IPS DF 19.7 (cell line): ENCODE data around the gene UMAD1.
"Not testable (repeated sequence)": the region's sequence is repeated elsewhere in the genome, so short reads cannot be mapped to it uniquely, and the experiment has no call there.

Experiments used
- DNase-seq: peaks from one replicate; pipeline ENCODE4 v3.0.0-alpha.2; 2013; ENCODE audit warnings: low read depth, low spot score

The UMAD1 gene

GRCh38 chr7:7652798-7653540, 12.4 kb downstream of the UMAD1 start:
- DNase-seq: no peak

DNA sequence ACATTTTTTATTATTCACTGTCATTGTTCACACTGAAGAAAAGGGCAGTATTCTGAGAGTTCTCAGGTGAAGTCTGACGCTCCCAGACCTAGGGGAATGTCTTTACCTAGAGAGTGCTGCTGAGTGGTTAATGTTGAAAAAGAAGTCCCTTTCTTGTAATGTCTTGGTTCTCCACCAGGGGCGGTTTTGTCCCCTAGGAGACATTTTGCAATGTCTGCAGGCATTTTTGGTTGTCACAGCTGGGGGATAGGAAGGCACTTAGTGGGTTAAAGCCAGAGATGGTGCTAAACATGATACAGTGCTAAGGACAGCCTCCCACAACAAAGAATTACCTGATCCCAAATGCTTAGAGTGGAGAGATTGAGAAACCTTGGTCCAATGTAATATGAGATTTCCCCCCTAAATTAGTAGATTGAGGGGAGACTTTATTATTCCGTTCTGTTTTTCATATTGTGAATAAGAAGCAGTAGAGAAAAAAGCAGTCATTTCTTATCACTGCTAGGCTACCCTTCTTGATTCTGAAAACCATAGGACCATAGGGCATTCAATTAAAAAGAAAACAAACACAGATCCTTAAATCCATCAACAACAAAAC, 13.1 kb downstream of the UMAD1 start:
- DNase-seq: peak; percentile 57

- no peak for DNase-seq
These were observed 14.6 kb downstream of the UMAD1 start for GRCh38 chr7:7654964-7655715.

- not testable (repeated sequence) for DNase-seq
These were observed 15.9 kb downstream of the UMAD1 start for GRCh38 chr7:7656459-7656858.

GRCh38 chr7:7662527-7662926, 22.0 kb downstream of the UMAD1 start:
- DNase-seq: peak; percentile 35

DNA sequence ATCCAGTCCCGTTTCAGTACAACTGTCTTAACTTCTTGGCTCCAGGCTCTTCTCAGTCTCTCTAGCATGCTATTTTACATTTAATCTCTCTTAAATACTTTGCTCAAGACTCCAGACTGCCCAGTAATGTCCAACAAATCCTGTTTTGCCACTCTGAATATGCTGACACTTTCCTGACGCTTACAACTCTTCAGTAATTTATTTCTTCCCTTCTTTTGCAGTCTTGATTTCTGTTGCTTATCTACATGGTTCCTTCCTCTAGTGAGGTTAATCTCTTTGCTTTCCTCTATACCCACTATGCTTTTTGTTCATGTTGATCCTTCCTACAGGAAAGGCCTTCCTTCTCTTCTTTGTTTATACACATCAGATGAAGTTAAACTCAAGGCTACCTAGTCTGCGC, 23.7 kb downstream of the UMAD1 start:
- no peak for DNase-seq

DNA sequence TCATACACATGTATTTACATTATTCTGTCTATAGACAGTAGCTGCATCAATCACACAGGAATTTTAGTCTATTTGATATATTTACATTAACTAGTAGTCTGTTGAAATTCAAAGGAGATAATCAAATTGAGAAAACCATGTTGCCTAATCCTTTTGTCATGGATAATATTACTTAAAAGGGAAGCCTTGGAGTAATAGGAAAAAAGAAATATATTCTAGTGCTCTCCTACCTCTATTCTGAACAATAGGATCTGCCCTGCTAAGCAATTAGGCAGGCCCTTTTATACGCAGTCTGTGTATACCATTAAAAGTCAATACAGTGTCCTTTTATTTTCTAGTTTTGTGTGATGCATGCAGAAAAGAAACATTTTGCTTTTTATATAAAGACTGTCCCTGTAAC, 24.5 kb downstream of the UMAD1 start:
- no peak for DNase-seq

- no peak for DNase-seq
These were observed 26.6 kb downstream of the UMAD1 start for GRCh38 chr7:7667187-7667586.

DNA sequence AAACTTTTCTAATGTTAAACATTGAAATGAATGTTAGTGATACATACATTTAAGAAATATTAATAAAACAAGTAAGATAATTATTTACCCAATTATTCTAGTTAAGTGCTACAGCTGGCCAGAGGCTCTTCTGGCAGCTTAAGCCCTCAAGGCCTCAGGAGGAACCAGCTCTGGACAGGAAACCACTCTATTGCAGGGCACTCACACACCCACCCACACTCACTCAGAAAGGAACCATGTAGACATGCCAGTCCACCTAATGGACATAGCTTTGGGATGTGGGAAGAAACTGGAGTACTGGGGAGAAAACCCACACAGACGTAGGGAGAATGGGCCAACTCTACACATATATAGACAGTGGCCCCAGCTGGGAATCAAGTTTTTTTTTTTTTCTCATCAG, 28.2 kb downstream of the UMAD1 start:
- no peak for DNase-seq

- no peak for DNase-seq
These were observed 29.9 kb downstream of the UMAD1 start for GRCh38 chr7:7670490-7670889.

- DNase-seq: no peak
These were observed 30.8 kb downstream of the UMAD1 start for GRCh38 chr7:7671361-7671760.

DNA sequence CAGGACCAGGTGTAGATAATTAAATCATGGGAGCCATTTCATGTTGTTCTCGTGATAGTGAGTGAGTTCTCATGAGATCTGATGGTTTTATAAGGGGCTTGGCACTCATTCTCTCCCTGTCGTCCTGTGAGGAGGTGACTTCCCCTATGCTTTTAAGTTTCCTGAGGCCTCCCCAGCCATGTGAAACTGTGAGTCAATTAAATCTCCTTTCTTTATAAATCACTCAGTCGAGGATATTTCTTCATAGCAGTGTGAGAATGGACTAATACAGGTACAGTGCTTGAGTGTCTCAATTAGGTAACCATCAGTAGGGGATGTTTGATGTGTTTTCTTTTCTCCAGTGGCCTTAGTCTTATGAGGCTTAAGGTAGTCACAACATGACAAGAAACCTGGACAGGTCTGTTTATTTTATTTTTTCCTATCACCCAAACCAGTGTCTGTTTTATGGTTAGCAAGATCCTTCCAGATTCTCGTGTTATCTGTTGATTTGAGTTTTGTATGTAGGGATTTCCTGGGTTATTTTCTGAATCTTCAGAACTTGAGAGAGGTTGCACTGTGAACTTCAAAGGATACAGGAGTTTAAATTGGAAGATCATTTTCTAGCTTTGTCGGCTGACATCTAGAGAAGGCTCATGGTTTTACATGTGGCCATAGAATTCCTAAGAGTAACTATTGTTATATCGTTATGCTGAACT, 32.1 kb downstream of the UMAD1 start:
- no peak for DNase-seq

DNA sequence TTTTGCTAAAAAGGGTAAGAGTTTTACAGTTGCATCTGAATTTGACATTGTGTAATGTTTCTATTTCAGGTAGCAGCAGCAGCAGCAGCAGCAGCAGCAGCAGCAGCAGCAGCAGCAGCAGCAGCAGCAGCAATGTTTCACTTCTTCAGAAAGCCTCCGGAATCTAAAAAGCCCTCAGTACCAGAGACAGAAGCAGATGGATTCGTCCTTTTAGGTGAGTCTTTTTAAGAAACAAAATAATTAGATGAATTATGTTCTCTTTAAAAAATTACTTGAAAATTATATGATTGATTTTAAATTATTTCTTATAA, 32.6 kb downstream of the UMAD1 start:
- DNase-seq: no peak

GRCh38 chr7:7675686-7676085, 35.1 kb downstream of the UMAD1 start:
- DNase-seq: no peak

GRCh38 chr7:7679640-7680039, 39.1 kb downstream of the UMAD1 start:
- not testable (repeated sequence) for DNase-seq

DNA sequence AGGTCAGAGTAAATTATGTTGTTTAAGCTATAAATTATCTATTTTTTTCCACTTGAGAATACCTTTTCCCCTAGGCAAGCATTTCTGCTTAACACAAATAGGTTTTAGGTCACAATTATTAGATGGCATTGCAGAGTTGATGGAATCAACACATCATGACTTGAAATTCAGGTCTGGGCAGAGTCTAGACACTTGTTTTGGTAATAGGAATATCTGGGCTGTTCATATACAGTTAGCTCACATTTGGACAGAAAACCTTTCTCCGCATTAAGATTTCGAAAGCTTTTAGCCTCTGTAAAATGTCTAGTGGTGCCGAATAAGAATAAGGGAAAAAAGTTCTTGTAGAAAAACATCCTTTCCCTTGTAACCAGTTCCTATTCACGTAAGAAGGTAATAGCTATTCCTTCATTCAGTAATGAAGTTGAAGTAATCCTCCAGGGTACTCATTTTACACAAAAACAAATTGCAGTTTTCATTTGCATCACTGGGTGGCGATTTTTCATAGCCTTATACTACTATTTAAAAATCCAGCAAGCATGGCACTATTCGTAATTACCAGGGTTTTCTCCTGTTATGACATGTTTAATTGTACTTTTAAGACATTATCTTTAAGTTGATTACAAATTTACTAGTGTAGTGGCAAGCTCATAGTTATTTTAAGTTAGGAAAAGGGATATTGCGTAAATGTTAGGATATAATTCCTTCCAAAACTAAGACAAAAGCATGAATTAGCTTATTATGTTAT, 40.8 kb downstream of the UMAD1 start:
- DNase-seq: no peak

- no peak for DNase-seq
These were observed 41.4 kb downstream of the UMAD1 start for GRCh38 chr7:7681936-7682329.

GRCh38 chr7:7682861-7683260, 42.3 kb downstream of the UMAD1 start:
- DNase-seq: no peak

DNA sequence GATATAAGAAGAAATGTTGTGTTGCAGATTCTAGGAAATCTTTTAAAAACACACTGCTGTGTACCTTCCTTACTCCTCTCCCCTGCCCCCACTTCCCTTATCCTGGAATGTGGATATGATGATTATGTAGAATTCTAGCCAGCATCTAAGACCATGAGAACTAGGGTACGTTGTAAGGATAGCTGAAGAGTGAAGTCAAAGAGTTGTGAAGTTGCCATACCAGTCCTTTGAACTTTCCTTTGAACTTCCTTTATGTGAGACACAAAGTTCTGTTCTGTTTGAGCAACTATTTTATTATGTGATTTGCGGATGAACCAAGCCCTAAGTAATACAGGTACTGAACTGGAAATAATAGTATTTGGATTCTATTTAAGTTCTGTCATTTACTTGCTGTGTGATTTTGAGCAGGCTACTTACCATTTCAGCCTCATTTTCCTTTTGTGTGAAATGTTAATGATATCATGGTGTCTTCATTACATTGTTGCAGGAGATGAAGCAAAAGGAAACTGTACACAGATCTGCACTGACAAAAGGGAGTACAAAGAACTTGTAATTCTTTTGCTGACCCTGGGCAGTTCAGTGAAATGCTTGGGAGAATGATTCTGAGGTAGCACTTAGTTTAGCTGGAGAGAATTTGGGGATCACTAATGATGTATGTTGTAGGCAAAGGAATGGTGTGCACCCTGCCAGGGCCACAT, 46.4 kb downstream of the UMAD1 start:
- DNase-seq: no peak

DNA sequence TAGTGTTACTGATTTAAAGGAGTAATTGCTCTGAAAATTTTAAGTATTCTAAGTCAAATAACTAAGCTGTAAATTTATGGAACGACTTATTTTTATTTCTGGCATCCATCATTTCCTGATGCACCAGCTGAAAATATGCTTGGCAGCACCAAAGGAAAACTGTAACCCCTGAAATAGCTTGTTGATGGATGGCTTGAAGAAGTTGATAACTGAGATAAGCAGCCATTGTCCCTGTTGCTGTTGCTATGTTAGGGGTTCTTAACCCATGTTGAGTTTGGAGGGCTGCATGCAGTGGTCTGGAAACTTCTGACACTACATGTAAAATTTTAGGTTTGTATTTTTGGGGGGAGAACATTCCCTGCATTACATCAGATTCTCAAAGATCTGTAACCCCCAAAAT, 47.2 kb downstream of the UMAD1 start:
- DNase-seq: no peak

- no peak for DNase-seq
These were observed 47.8 kb downstream of the UMAD1 start for GRCh38 chr7:7688310-7688709.
